ENCODE results near the gene CHADL. TPM values are rescaled to one million over a fixed set of nuclear protein-coding genes. Genes with fewer than 3 reads are reported as not detected.

The CHADL gene
- total and polyA plus RNA-seq, 2 of the 4 experiments (the other 2 are of a cell fraction) = 0.18 to 0.53 TPM

- H3K14ac ChIP-seq (replicated peaks; ENCODE audit: low read depth, low read length) = peak overlapping the region; percentile 31
- H4K5ac ChIP-seq (ENCODE audit: low read depth, low read length) = no peak overlapping the region
- no peak overlapping the region for H3K9ac ChIP-seq (ENCODE audit: low read depth, low read length)
- H3K4me3 ChIP-seq (ENCODE audit: insufficient read depth, low read depth, low read length) = no peak overlapping the region
- no TSS peak for BruUV-seq (replicated peaks)
- peak overlapping the region; percentile 49 for H4K91ac ChIP-seq (ENCODE audit: insufficient read depth, low read depth, low read length)
- peaks cover 52 to 81% of the 10 kb centered on the region in 2 experiments for H3K79me1 ChIP-seq (ENCODE audit: low read depth in 1 of 2, low read length in 2 of 2)
- H3K4me2 ChIP-seq (ENCODE audit: low read depth, low read length) = no peak overlapping the region
- peak overlapping the region; percentile 6; the same call in 1 of the 2 replicates for H3K27ac ChIP-seq (ENCODE audit: insufficient read depth, low read length)
- no peak overlapping the region for H3K18ac ChIP-seq (ENCODE audit: low read depth, low read length)
- H2AFZ ChIP-seq (replicated peaks; ENCODE audit: low read length, poor library complexity) = peak overlapping the region; percentile 65
- 100% methylated on average over 1 of the region's 20 CpGs; no CpG with 5 or more reads in 1 of the 2 experiments for WGBS, 2 experiments (ENCODE audit: extremely low coverage in 2 of 2, insufficient read length in 1 of 2)
- DNase-seq (peak; percentile 80), ATAC-seq (ENCODE audit: low read depth) (peak; percentile 77)
- H2AK5ac ChIP-seq (ENCODE audit: low read depth, low read length) = peak overlapping the region; percentile 51; the same call in 1 of the 2 replicates
- H3K9me1 ChIP-seq (ENCODE audit: insufficient read depth, low read length) = peaks cover 23% of the 10 kb centered on the region
- no peaks in the 10 kb centered on the region for H3K9me3 ChIP-seq (ENCODE audit: control insufficient read depth, insufficient read depth, low read length)
- no peak overlapping the region for H3K23ac ChIP-seq (ENCODE audit: low read depth, low read length)
- peaks cover 14% of the 10 kb centered on the region for H3K4me1 ChIP-seq (ENCODE audit: control insufficient read depth, insufficient read depth, low read length)
- ChIA-PET POLR2A (ENCODE audit: unreplicated experiment) (no interaction called here), CTCF (no interaction called here)
- peak overlapping the region; percentile 91 for H2AK9ac ChIP-seq (replicated peaks; ENCODE audit: low read depth, low read length, poor library complexity)
- peak overlapping the region; percentile 3; the same call in 1 of the 2 replicates for H3K56ac ChIP-seq (ENCODE audit: extremely low read depth, insufficient read depth, low read length)
- no peaks in the 10 kb centered on the region for H3K27me3 ChIP-seq (ENCODE audit: control insufficient read depth, insufficient read depth, low read length)
- peaks cover 17% of the 10 kb centered on the region for H4K20me1 ChIP-seq (ENCODE audit: insufficient read depth, low read length)
- in situ Hi-C loops (cut with MboI; ENCODE audit: low sequenced_read_pairs) (no loop called here), intact Hi-C loops (cut with micrococcal nuclease) (loop anchor here (1.0 to 5.0 kb wide), 2 partner anchors 45 to 334 kb away; partner anchors contain the start of gene ZC3H7B), dilution Hi-C loops (cut with HindIII; ENCODE audit: low sequenced_read_pairs, unreplicated experiment) (no loop called here)
- H3K36me3 ChIP-seq (ENCODE audit: control insufficient read depth, insufficient read depth, low read length) = peaks cover 71% of the 10 kb centered on the region
- peak overlapping the region; percentile 12 for H2BK120ac ChIP-seq (ENCODE audit: low read depth, low read length)
- H2BK5ac ChIP-seq (ENCODE audit: low read depth, low read length, poor library complexity, severe bottlenecking) = peak overlapping the region; percentile 66
- H3K4ac ChIP-seq (ENCODE audit: low read depth, low read length) = peak overlapping the region; percentile 73
- H2BK20ac ChIP-seq (ENCODE audit: low read depth, low read length) = peak overlapping the region; percentile 5; the same call in 1 of the 2 replicates
- peak overlapping the region in 1 of 2 experiments; percentile 34; a peak in 1 of 4 replicates for H4K8ac ChIP-seq (ENCODE audit: low read depth in 2 of 2, low read length in 2 of 2)
- peak overlapping the region; percentile 44; the same call in 1 of the 3 replicates for H2BK15ac ChIP-seq (ENCODE audit: low read depth, low read length)
- TF ChIP-seq MAZ (IDR thresholded peaks at IDR 0.05; ENCODE audit: borderline replicate concordance, low read depth, low read length) = no peak
- peak; percentile 33; the same call in 1 of the 2 replicates for TF ChIP-seq CEBPB (IDR thresholded peaks at IDR 0.05; ENCODE audit: low read depth, low read length)
- no peak for TF ChIP-seq ELK1 (IDR thresholded peaks at IDR 0.05; ENCODE audit: borderline replicate concordance, low read depth, low read length)
- TF ChIP-seq, protein P1, sequence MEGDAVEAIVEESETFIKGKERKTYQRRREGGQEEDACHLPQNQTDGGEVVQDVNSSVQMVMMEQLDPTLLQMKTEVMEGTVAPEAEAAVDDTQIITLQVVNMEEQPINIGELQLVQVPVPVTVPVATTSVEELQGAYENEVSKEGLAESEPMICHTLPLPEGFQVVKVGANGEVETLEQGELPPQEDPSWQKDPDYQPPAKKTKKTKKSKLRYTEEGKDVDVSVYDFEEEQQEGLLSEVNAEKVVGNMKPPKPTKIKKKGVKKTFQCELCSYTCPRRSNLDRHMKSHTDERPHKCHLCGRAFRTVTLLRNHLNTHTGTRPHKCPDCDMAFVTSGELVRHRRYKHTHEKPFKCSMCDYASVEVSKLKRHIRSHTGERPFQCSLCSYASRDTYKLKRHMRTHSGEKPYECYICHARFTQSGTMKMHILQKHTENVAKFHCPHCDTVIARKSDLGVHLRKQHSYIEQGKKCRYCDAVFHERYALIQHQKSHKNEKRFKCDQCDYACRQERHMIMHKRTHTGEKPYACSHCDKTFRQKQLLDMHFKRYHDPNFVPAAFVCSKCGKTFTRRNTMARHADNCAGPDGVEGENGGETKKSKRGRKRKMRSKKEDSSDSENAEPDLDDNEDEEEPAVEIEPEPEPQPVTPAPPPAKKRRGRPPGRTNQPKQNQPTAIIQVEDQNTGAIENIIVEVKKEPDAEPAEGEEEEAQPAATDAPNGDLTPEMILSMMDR (conservative IDR thresholded peaks at IDR 0.05; ENCODE audit: low read depth, low read length) = peak; percentile 31
- TF ChIP-seq RCOR1 (IDR thresholded peaks at IDR 0.05; ENCODE audit: insufficient replicate concordance, low read length) = no peak
- TF ChIP-seq POLR2A (IDR thresholded peaks at IDR 0.05; ENCODE audit: low read depth, low read length) = no peak
- TF ChIP-seq SMC3 (IDR thresholded peaks at IDR 0.05; ENCODE audit: low read depth, low read length) = 0 out of 2 replicates have a peak, but pooled peaks have one; percentile 7
- TF ChIP-seq FOS (IDR thresholded peaks at IDR 0.05; ENCODE audit: low read depth, low read length) = peak; percentile 73
- peak; percentile 20; the same call in 1 of the 2 replicates for TF ChIP-seq RAD21 (IDR thresholded peaks at IDR 0.05; ENCODE audit: low read length)
- peak; percentile 88 for TF ChIP-seq BHLHE40 (IDR thresholded peaks at IDR 0.05; ENCODE audit: low read depth, low read length)
- TF ChIP-seq, protein P2, sequence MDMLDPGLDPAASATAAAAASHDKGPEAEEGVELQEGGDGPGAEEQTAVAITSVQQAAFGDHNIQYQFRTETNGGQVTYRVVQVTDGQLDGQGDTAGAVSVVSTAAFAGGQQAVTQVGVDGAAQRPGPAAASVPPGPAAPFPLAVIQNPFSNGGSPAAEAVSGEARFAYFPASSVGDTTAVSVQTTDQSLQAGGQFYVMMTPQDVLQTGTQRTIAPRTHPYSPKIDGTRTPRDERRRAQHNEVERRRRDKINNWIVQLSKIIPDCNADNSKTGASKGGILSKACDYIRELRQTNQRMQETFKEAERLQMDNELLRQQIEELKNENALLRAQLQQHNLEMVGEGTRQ (IDR thresholded peaks at IDR 0.05; ENCODE audit: low read depth, low read length) = no peak
- no peak for TF ChIP-seq NFE2L2 (IDR thresholded peaks at IDR 0.05; ENCODE audit: low read depth, low read length)
Observed at GRCh38 chr22:41256254-41257253, 15.8 kb upstream of the CHADL start.

All from IMR-90 (cell line).